ENCODE data around the gene CCK.

Gene CCK

DNA sequence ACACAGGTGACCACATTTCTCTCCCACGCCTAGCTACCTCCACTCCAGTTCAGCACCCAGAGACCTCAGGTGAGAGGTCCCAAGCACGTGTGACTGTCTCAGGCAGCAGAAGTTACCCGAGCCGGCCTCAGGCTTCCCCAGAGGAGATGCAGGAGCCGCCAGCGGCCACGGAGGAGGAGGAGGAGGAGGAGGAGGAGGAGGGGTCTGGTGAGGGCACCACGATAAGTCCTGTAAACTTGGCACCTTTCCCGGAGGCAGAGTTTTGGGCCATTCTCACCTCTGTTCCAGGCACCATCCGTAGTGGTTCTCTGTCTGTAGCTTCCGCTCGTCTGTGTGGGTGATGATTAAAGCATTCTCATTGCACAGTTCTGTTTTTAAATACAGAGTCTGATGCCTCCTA, 56.1 kb downstream of the CCK start:
- DNase-seq (ENCODE audit: insufficient read length, low spot score) (no peak), FAIRE-seq (no peak)
- no peak for TF ChIP-seq POLR2A (IDR thresholded peaks at IDR 0.05; ENCODE audit: low read depth, low read length)
